ENCODE measurements around the gene ASNS.
"Not testable (repeated sequence)": the region's sequence is repeated elsewhere in the genome, so short reads cannot be mapped to it uniquely, and the experiment has no call there.

ASNS gene, protein sequence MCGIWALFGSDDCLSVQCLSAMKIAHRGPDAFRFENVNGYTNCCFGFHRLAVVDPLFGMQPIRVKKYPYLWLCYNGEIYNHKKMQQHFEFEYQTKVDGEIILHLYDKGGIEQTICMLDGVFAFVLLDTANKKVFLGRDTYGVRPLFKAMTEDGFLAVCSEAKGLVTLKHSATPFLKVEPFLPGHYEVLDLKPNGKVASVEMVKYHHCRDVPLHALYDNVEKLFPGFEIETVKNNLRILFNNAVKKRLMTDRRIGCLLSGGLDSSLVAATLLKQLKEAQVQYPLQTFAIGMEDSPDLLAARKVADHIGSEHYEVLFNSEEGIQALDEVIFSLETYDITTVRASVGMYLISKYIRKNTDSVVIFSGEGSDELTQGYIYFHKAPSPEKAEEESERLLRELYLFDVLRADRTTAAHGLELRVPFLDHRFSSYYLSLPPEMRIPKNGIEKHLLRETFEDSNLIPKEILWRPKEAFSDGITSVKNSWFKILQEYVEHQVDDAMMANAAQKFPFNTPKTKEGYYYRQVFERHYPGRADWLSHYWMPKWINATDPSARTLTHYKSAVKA

GRCh38 chr7:97872025-97872669 is at the start of gene ASNS:
ASNS (minus strand) TSS chr7:97872408; CDS start chr7:97869156, 3,252 bp downstream.
- DNase-seq (ENCODE audit: low read depth in 2 of 2), result peak; percentile 45 to 69

- DNase-seq (ENCODE audit: low read depth in 2 of 2), result not testable (repeated sequence)
These were observed 49.0 kb upstream of the ASNS start for GRCh38 chr7:97921254-97921653.

DNA sequence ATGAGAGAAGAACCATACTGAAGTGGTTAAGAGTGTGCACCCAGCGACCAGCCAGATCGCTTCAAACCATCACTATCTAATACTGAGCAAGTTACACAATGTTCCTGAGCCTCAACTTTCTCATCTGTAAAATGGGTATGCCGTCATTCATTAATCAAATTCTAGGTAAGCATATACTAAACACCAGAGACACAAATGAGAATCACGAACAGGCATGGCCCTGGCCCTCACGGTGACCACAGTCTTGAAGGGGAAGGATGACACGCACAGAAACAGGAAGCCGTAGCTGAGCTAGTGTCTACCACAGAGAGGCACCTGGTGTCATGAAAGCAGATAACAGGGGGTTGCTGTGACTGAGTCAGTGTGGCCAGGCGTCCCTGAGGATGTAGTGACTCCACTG is 43.1 kb upstream of the ASNS start:
- DNase-seq (ENCODE audit: low read depth in 2 of 2), result not testable (repeated sequence)

DNA sequence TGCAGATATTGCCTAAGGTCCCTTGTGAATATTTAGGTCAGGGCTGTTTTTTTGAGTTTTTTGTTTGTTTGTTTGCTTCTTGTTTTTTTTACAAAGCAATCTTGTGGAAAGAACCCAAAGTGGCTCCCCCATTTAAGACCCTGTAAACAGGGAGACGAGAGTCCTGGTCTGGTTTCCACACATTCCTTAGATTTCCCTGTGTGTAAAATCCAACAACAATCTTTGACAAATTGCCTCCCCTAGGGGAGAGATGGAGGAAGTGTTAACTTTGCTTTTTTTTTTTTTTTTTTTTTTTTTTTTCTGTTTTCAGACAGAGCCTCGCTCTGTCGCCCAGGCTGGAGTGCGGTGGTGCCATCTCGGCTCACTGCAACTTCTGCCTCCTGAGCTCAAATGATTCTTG is 40.1 kb upstream of the ASNS start:
- DNase-seq (ENCODE audit: low read depth in 2 of 2), result not testable (repeated sequence)

DNA sequence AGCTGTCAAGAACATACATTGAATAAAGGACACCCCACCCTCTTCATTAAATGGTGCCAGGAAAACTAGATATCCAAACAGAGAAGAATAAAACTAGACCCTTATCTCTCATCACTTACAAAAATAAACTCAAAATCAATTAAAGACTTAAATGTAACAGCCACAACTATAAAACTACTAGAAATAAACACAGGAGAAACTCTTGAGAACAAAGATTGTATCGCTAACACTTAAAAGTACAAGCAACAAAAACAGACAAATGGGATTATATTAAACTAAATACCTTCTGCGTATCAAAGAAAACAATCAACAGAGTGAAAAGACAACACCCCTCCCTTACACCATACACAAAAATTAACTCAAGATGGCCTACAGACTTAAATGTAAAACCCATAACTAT is 24.7 kb upstream of the ASNS start:
- DNase-seq (ENCODE audit: low read depth in 2 of 2), result not testable (repeated sequence)

DNA sequence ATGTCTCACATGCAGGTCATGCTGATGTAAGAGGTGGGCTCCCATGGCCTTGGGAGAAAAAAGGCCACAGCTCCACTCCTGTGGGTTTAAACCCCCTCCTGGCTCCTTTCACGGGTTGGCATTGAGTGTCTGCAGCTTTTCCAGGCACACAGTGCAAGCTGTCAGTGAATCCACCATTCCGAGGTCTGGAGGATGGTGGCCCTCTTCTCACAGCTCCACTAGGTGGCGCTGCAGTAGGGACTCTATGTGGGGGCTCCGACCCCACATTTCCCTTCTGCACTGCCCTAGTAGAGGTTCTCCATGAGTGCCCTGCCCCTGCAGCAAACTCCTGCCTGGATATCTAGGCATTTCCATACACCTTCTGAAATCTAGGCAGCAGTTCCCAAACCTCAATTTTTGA is 19.5 kb upstream of the ASNS start:
- not testable (repeated sequence) for DNase-seq (ENCODE audit: low read depth in 2 of 2)

DNA sequence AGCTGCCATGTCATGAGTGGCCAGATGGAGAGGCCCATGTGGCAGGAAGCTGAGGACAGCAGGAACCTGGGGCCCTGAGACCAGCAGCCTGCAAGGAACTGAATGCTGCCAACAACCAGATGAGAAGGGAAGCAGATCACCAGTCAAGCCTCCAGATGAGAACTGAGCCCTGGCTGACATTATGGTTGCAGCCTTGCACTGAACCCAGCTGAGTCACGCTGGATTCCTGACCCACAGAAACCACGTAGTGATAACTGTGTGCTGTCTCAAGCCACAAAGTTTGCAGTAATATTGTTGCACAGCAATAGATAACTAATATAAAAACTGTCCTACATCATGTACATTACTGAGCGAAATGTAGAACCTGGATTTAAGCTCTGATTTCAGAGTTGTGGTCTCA is 7.3 kb upstream of the ASNS start:
- not testable (repeated sequence) for DNase-seq (ENCODE audit: low read depth in 2 of 2)

- DNase-seq (ENCODE audit: low read depth in 2 of 2), result not testable (repeated sequence)
These were observed 2.7 kb upstream of the ASNS start for GRCh38 chr7:97874894-97875293.

- DNase-seq (ENCODE audit: low read depth in 2 of 2), result no peak
These were observed 1.4 kb upstream of the ASNS start for GRCh38 chr7:97873606-97874005.

GRCh38 chr7:97871659-97872024 is 566 bp downstream of the ASNS start:
- DNase-seq (ENCODE audit: low read depth in 2 of 2), result no peak

- no peak for DNase-seq (ENCODE audit: low read depth in 2 of 2)
These were observed 3.4 kb downstream of the ASNS start for GRCh38 chr7:97868788-97869187.

GRCh38 chr7:97868314-97868713 is 3.9 kb downstream of the ASNS start:
- no peak for DNase-seq (ENCODE audit: low read depth in 2 of 2)

- no peak for DNase-seq (ENCODE audit: low read depth in 2 of 2)
These were observed 7.1 kb downstream of the ASNS start for GRCh38 chr7:97865104-97865503.

GRCh38 chr7:97859606-97860204 is 12.5 kb downstream of the ASNS start:
- DNase-seq (ENCODE audit: low read depth in 2 of 2), result no peak

DNA sequence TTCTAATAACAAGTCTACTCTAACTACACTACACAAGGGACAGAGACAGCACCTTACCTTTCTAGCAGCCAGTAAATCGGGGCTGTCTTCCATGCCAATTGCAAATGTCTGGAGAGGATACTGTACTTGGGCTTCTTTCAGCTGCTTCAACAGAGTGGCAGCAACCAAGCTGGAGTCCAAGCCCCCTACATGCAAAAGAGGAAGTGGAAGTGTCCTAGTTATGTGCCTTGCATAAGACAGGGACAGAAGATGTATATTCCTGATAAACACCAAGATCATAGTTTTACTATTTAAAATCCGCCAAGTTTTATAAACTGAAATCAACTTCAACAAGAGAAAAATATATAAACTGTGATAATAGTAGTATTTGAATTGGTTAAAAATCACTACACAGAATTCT is 14.0 kb downstream of the ASNS start:
- no peak for DNase-seq (ENCODE audit: low read depth in 2 of 2)

DNA sequence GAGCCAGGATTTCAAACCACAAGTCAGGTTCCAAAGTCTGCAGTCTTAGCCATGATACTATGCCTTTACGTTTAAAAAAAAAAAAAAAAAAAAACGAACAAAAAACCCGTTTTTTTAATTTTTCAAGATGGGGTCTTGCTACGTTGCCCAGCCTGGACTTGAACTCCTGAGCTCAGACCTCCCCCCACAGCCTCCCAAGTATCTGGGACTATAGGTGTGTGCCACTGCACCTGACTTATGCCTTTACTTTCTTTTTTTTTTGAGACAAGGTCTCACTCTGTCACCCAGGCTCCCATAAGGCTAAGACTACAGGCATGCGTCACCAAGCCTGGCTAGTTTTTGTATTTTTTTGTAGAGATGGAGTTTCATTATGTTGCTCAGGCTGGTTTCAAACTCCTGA is 14.7 kb downstream of the ASNS start:
- DNase-seq (ENCODE audit: low read depth in 2 of 2), result no peak

DNA sequence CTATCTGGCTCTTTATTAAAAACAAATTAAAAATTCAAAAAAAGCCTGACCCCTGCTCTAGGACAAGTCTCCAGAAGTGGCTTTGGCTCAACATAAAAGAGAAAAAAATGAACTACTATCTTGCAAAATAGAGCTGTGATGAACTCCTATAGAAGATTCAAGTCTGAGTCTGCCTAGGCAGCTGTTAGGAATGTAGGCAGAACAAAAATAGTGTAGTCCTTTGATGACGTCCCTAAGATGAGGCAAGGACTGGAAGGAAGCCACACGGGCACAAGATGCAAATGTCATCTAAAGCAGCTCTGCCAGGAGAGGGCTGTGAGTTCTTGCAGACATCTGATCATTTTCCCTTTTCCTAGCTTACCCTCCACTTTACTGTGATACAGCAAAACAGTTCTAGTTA is 20.5 kb downstream of the ASNS start:
- no peak for DNase-seq (ENCODE audit: low read depth in 2 of 2)

- not testable (repeated sequence) for DNase-seq (ENCODE audit: low read depth in 2 of 2)
These were observed 21.8 kb downstream of the ASNS start for GRCh38 chr7:97850262-97851031.

DNA sequence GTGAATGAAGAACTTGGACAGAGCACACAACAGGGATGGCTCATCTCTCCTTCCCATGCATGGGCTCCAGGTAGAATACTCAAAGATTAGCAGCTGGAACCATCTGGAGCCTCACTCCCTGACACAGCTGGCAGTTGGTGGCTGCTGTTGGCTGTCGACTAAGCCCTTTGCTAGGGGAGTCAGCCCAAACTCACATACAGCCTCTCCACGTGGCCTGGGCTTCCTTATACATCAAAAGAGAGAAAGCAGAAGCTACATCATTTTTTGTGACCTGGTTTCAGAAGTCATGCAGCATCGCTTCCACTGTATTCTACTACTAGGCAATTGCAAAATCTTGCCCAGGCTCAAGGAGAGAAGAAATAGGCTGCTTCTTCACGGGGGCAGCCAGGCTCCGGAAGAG is 24.4 kb downstream of the ASNS start:
- DNase-seq (ENCODE audit: low read depth in 2 of 2), result no peak

DNA sequence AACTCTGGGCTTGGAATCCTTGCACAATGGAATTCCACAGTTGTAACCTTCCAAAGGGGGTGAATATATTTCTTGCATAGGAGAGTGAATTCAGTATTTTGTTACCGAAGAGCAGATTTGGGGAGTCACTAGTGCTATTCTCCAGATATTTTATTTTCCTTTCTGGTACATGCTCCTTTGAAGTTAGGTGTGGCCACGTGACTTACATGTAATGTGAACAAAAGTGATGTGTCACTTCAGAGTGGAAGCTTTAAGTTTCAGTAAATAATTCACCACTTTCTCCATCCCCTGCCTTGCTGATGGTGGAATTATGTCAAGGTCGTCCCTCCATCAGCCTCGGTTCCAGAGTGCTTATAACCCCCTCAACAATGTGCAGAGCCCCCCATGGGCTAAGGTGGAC is 25.3 kb downstream of the ASNS start:
- DNase-seq (ENCODE audit: low read depth in 2 of 2), result no peak

- no peak for DNase-seq (ENCODE audit: low read depth in 2 of 2)
These were observed 26.5 kb downstream of the ASNS start for GRCh38 chr7:97845622-97846203.

Data from stimulated activated CD8-positive, alpha-beta memory T cell treated with anti-CD3 and anti-CD28 coated beads, Interleukin-2, amount 100 ng/mL, for 1 hour (primary cell).